GM18502 (cell line): Measurements from ENCODE around the gene AGAP1.

Experiments
- ATAC-seq: cut with Tn5 transposase; IDR thresholded peaks from one replicate; pipeline ENCODE4 v1.9.1; 2021; ENCODE audit warnings: mild to moderate bottlenecking; ENCODE audit not compliant: unreplicated experiment, poor library complexity

Gene AGAP1

DNA sequence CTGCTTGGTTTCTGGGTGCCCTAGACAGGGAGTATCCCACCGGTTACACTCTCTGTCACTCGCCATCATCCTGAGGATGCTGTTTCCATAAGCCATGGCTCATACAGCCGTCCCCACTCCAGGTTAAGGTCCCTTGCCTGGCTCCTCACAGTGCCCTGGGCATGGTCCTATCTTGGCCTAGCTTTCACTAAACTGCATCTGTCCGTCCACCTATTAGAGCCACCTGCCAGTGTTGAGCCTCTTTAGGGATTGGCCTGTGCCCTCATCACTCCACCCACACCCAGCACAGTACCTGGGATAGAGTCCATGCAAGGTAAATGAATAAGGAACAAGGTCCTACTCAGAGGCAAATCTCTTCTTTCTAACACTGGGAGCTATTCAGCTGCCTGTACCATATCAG lies 354.2 kb downstream of the AGAP1 start:
- ATAC-seq, result no peak

DNA sequence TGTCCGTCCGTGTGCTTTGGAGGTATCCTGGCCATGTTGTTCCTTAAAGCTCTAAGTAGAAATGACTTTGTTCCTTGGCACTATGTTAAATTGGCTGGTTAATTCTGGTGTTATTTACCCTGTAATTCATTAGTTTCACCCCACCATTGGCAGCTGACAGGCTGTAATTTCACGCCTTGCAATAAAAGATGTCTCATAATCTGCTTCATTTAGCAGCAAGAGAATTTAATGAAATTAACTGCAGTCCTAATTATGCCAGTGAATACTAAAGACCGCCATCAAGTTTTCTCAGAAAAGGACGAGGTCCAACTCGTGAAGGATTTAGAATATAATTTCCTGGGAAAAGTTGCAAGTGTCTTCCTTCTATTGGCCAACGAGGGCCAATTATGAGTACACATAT lies 355.1 kb downstream of the AGAP1 start:
- ATAC-seq, result no peak

DNA sequence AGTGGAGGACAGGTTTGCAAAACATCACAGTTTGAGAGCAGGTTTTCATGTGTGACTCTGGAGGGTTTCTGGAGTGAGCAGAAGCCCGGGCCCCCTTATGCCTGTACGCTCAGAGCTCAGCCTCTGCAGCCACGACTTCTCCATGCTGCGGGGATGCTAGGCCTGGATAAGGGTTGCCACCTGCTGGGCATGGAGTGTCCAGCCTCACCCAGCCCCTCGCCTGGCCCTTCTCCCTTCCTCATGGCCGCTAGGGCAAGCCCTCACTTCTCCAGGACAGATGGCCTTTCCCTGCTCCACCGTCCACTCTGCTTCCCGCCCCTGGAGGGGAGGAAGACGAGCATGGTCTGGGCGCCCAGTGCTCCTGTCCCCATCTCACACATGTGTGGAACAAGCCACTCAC lies 355.6 kb downstream of the AGAP1 start:
- no peak for ATAC-seq

DNA sequence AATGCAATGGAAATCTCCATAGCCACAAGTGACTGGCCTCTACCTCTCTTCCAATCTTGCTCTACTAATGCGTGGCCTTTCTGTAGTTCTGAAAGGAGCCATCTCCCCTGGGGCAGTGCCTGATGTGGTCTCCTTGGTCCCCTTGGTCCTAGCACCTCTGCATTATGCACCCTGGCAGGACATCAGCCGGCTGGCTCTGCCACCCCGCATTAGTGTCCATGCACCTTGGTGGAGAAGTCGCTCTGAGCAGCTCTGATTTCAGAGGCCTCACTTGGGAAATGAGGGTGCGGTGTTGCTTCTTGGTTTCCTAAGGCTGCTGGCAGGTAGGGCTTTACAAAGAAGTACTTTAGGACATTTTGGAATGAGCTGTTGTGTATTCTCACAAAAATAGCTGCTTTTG lies 356.4 kb downstream of the AGAP1 start:
- ATAC-seq, result no peak

DNA sequence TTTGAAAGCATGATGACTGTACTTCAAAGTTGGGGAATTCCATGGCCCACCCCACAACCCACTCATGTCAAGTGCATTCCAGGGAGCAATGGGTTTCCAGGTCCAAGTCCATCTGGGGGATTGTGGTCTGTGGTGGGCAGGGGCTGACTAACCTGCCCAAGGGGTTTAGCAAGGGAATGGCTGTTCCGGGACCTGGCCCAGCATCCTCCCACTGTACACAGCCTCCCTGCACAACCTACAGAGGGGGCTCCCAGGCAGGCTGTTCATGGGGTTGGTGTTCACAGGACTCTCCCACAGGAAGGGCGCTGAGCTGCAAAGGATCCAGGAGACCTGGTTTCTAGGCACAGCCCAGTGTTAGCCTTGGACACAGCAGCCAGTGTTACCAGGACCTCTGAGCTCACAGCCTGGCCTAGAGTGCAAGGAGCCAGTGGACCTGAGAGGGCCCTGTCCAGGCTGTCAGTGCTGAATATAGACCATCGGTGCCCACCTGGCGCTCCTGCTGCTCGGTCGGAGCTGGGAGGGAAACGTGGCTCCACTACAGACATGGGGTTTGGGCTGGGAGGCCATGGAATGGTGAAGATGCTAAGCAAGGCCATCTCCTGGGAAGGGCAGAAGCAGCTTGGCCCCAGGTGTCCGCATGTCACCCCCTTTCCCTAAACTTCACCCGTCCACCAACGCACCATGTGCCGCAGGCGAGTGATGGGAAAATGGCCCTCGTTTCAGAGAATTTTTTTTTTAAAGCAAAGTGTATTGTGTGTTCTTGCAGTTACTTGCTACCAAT lies 357.1 kb downstream of the AGAP1 start:
- no peak for ATAC-seq

DNA sequence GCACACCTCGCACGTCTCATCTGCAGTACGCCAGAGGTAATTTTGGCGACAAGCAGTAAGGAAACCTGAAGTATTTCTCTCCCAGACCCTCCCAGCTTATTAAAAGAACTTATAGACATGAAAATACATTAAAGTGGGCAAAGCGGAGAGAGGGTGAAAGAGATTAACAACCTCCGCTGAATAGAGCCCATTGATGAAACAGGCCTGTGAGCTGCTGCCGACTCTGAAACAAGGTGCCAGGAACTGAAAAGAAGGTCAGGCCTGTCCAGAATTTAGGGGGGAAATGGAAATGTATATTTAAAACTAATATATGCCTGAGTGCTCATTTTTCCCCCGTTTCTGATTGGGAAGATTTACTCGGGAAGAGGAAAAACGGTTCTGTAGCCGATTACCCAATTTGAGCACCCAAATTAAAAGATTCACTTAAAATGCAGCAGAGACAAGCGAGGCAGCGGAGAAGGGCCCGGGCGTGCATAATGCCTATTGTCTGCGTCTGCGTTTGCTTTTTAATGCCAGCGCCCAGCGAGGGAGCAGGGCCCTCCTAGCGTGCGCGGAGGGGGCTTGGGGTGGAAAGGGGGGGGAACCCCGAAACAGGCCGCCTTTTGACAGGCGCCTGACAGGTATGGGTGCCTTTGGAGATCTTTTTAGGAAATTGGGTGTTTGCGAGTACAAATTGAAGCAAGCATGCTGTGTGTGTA lies 358.1 kb downstream of the AGAP1 start:
- no peak for ATAC-seq

DNA sequence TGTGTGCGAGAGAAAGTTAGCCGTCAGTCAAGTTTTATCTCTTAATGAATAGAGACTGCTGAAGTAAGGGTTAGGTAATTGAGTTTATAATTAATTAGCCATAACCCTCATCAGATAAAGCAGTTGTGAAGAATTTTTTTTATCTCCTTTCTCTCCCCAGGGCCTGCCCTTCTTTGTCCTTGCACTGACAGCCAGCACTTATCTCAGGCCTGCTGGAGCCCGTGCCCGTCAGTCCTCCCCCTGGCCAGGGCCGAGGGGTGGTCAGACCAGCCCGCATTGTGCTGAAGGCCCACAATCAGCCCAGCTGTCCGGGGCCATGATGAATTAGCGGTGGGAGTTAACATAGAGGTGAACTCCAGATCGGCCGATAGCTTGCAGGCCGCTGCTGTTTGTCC lies 358.7 kb downstream of the AGAP1 start:
- ATAC-seq, result no peak

DNA sequence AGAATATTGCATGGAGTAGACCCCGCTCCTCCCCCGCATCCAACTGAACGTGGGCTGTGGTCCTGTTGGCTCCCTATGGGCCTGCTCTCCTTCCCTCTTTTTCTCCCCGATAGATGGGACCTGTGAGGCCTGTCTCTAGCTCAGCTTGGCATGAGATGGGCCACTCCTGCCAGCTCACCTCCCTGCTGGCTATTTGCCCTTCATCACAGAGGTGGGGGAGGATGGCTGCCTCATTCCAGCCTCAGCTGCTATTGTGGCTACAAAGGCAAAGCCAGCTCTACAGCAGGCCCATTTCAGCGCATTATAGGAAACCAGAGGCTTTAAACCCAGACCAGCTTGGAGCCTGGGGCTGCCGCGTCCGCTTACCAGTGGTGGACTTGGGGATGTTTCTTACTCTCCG lies 360.4 kb downstream of the AGAP1 start:
- ATAC-seq, result no peak

DNA sequence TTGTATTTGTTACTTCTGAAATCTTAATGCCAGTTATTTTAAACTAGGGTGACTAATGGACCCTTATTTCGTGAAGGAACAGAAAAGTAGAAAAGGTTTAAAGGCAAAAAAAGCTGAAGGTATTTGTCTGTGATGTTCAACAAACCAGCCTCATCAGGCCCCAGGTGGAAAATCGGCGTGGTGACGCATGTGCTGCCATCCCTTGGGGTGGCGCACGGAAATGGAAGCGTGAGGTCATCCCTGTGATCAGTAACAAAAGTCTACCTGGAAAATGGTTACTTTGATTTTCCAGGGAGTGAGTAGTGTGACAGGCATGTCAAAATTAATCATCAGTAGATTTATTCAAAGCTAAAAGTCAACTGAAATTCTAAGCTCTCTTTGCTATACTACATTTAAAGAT lies 361.2 kb downstream of the AGAP1 start:
- ATAC-seq, result no peak

DNA sequence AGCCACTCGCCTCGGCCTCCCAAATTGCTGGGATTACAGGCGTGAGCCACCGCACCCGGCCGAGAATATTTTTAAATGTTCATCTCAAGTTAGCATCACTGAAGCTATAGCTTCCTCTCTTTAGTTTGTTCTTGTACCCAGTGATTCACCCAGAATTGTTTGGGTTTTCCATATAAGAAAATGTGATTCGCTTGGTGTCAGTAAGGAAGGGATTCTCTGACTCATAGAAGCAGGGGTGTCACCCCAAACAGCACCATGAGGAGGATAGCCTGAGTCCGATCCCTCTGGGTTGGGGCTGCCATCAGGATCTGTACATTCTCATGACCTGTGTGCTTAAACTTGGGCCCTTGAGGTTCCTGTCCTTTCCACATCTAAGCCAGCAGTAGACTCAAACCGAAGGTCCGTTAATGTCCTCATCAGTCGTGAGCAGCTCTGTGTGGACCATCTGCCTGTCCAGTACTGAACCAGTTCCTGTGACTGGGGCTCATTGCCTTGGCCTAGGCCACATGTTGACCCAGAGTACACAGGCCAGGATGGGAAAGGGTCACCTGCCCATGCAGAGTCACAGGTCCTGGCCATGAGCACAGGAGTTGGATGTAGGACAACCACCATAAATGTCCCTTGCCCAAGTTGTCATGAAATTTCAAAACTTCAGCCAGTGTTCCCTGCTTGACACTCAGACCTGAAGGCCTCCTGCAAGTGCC lies 362.5 kb downstream of the AGAP1 start:
- no peak for ATAC-seq

DNA sequence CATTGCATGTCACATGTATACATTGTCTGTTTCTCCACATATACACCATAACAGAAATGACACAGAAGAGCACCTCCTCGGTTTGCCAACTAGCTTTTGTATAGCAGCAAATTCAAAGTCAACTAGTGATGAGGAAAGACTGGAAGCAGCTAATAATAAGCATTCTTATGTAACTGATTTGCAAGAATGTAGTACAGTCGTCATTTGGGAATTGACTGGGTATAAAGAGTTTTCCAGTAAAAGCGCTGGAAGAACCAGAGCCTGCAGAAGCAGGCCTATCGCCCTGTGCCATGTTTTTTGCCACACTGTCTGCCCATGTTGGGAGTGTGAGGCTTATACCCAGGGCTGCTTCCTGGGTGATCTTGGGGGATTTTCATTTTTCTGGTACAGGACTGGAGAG lies 363.8 kb downstream of the AGAP1 start:
- ATAC-seq, result no peak

DNA sequence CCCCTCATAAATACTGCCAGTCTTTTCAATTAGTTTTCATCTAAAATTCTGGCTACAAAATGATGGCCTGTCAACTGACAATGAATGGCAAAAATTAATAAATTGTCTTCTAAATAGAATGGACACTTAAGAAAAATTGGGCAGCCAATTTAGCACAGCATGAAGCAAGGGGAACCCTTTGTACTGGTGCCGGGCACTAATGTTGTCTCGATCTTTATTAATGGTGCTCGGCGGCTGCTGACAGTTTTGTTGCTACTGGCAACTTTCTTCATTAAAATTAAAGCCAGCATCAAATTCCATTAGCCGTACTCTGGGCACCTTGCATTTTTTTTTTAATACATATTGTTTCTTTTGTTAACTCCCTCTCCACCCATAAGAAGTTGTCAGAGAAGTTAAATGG lies 365.0 kb downstream of the AGAP1 start:
- ATAC-seq, result no peak

DNA sequence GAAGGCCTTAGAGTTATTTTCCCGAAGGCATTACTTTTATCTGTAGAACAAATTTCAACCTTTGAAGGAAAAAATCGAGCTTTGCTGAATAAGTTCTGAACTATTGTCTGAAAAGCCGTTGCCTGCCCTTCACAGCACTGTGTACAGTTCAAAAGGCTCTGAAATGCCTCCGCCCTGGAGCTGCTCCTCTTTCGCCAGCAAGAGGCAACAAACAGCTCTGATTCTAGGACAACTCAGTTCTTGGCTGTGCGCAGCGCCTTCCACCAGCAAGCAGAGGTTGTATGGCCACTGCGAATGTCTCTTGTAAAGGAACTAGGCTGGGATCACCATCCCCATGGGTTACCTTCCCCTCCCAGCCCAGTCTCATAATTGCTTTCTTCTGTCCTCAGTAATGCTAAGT lies 365.8 kb downstream of the AGAP1 start:
- no peak for ATAC-seq

DNA sequence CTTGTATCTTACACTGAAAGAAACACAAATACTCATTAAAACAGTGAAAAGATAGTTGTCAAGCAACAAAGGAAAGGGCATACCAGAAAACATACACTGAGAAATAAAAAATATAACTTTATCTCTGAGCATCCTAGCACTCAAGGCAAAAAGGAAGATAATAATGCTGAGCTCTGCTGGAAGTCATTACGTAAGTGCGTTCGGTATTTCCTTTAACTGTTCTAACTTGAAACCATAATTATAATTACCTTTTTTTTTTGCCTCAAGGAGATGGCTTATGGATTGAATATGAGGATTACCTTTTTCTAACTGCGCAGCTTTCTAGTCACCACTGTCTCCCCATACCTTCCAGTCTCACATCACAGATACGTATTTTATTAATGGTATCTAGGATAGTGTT lies 366.3 kb downstream of the AGAP1 start:
- no peak for ATAC-seq

DNA sequence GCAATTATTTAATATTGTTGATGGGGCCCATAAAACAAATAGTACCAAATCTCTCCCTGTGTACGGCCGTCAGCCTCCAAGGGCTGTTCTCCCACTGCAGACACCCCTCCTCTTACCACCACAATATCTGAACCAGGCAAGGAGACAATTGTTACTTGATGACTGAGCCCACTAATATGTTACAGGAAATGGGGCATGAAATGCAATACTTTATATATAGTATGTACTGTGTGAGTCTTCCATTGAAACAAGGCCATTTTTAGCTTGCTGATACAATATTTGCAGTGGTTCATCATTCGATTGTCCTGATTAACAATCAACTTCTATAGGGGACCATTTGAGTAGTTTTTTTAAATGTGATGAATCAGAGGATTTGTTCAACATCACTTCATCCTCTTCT lies 367.0 kb downstream of the AGAP1 start:
- ATAC-seq, result no peak

DNA sequence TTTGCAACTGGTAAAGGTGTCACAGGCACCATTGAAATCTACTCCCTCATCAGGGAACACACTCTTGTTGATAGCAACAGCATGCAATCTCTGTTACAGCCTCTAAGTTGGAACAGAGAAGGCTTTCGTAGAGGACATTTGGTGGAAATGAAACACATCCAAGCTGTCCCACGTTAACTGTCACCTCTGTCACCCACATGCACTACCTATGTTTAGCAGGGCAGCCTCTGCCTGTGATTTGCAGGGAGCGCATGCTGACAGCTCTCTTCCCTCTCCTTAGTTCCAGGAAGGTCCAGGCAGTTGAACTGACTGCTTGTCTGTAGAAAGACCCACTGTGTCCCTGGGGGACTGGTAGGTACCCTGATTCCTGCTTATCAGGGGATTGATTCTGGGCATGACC lies 367.5 kb downstream of the AGAP1 start:
- no peak for ATAC-seq

DNA sequence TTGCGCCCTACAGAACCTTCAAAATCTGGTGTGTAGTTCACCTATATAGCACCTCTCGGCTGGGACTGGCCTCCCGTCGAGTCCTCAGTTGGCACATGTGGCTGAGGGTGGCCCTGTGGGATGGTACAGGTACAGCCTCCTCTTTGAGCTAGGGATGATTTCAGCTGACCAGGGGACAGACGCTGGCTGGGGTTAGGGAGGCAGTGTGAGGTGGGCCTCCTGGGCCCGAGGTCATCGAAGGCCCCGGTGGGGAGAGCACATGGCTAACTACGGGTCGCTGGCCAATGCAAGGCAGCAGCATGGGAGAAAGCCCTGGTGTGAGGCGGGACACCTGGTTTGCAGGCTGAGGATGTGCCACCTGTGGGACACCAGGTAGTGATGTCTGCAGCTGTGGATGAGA lies 369.6 kb downstream of the AGAP1 start:
- no peak for ATAC-seq

DNA sequence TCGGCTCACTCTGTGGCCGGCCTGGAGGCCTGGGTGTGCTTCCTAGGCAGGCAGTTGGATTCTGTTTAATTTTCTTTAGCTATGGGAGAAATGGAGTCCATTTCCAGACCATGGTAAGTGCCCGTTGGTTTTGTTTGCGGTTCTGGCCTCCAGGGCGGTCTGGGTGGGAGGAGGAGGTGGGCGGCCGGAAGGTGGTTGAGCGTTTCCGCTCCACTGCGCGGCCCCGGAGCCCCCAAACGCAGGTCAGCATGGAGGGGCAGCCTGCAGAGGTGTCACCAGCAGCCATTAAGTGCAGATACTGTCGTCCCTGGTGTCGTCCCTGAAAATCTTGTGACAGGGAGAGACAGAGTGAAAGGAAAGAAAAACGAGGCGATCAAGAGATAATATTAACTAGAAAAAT lies 370.5 kb downstream of the AGAP1 start:
- ATAC-seq, result no peak

DNA sequence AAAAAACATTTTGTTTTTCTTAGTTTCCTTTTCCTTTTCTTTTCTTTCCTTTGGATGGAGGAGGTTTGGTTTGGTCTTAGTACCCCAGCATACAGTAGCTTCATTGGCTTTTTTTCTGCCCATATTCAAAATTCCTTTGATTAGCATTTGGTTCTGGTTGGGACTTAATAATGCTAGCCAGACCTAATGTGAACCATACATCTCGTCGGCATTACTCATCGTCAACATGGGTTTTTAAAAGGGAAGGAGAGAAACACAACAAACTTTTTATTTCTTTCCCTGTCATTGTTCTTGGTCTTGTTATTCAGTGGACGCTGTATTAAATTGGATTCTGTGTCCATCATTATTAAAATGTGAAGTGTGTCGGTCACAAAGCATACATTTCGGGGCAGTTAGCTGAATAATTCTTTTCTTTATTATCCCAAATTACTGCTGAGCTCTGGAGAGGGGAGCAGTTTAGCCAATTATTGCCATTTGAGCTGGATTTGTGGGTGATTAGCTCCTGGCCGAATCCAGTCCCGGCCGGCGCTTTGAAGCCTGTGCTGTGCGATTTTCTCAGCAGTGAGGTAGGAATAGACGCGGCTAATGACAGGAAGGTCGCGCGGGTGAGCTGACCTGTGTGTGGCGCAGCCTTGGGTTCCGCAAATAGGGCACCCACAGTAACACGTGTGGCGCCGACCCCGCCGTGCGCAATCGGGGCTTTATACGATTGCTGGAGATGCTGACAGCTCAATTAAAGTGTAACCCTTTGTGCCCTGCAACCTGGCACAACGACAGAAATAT lies 371.1 kb downstream of the AGAP1 start:
- ATAC-seq, result no peak

DNA sequence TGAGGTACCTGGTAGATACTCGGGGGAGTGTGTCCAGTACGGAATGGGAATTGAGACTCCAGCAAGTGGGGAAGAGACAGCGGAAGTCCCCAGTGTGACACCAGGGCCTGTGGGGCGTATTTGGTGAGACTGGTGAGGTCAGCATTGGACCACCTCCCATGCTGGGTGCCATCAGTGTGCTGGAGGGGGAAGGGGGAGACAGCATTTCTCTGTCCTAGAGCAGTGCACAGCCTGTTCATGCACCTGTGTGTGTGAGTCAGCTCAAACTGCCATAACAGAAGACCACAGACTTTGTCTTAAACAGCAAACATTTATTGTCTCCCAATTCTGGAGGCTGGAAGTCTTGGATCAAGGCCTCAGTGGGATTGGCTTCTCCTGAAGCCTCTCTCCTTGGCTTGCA lies 372.5 kb downstream of the AGAP1 start:
- ATAC-seq, result no peak

DNA sequence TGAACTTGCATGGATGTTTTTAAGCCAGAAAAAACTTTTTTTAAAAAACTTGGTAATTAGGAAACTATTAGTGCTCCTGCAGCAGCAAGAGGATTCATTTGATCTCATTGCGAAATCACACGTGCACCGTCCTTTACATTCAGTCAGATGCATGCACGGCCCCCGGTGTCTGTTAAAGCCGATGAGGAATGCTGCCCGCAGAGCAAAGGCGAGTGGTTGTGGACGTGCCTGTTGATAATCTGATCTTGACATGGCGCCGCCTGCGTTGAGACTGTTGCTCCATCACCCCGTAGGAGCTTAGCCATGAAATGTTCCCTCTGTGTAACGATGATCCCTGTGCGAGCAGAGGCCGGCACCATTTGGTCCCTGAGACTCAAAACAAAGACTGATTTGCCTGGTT lies 374.4 kb downstream of the AGAP1 start:
- ATAC-seq, result no peak
